H9 (cell line): ENCODE data around the gene UGT1A8. TPM values are rescaled to one million over a fixed set of nuclear protein-coding genes. Genes with fewer than 3 reads are reported as not detected.
A peak's percentile ranks its signal among the peaks of the same experiment; 100 is the strongest.

Experiments used
- DNase-seq: peaks from one replicate; pipeline ENCODE4 v3.0.0-alpha.2; 2017
- H2AFZ ChIP-seq: one replicate; pipeline ENCODE4 v1.6.1; 2013; ENCODE audit warnings: mild to moderate bottlenecking, low read length, control low read depth, moderate library complexity
- H2AK5ac ChIP-seq: 2 replicates; pipeline ENCODE4 v1.6.1; 2013; ENCODE audit warnings: low read length, control low read depth, mixed read lengths; ENCODE audit not compliant: insufficient read length
- H2BK120ac ChIP-seq: one replicate; pipeline ENCODE4 v1.6.1; 2013; ENCODE audit warnings: low read depth, mild to moderate bottlenecking, low read length, control low read depth, inconsistent platforms; ENCODE audit not compliant: poor library complexity, severe bottlenecking
- H2BK12ac ChIP-seq: 2 replicates; pipeline ENCODE4 v1.6.1; 2013; ENCODE audit warnings: low read length, control low read depth, mixed read lengths, low read depth; ENCODE audit not compliant: insufficient read length
- H2BK15ac ChIP-seq: 2 replicates; pipeline ENCODE4 v1.6.1; 2013; ENCODE audit warnings: low read depth, low read length, control low read depth
- H2BK20ac ChIP-seq: one replicate; pipeline ENCODE4 v1.6.1; 2013; ENCODE audit warnings: low read depth, mild to moderate bottlenecking, low read length, control low read depth, inconsistent platforms; ENCODE audit not compliant: poor library complexity, severe bottlenecking
- H2BK5ac ChIP-seq: 2 replicates; pipeline ENCODE4 v1.6.1; 2013; ENCODE audit warnings: low read length, control low read depth, mixed read lengths; ENCODE audit not compliant: insufficient read length
- H3K14ac ChIP-seq: 2 replicates; pipeline ENCODE4 v1.6.1; 2013; ENCODE audit warnings: low read length, control low read depth; ENCODE audit not compliant: insufficient read depth
- H3K18ac ChIP-seq: 2 replicates; pipeline ENCODE4 v1.6.1; 2013; ENCODE audit warnings: low read depth, mild to moderate bottlenecking, mixed read lengths, low read length, control low read depth; ENCODE audit not compliant: insufficient read length
- H3K23ac ChIP-seq: 2 replicates; pipeline ENCODE4 v1.6.1; 2013; ENCODE audit warnings: low read length, control low read depth, mixed read lengths, low read depth; ENCODE audit not compliant: insufficient read length
- H3K23me2 ChIP-seq: 2 replicates; pipeline ENCODE4 v1.6.1; 2013; ENCODE audit warnings: low read depth, mild to moderate bottlenecking, mixed read lengths, low read length, control low read depth; ENCODE audit not compliant: insufficient read length, poor library complexity, severe bottlenecking
- H3K27ac ChIP-seq: 2 replicates; pipeline ENCODE4 v1.5.1; 2013; ENCODE audit warnings: low read length, control low read depth, mixed read lengths, low read depth; ENCODE audit not compliant: insufficient read length
- H3K27me3 ChIP-seq: 2 replicates; pipeline ENCODE4 v1.6.1; 2013; ENCODE audit warnings: low read length, control low read depth, inconsistent platforms; ENCODE audit not compliant: insufficient read depth
- H3K4ac ChIP-seq: 2 replicates; pipeline ENCODE4 v1.6.1; 2013; ENCODE audit warnings: low read depth, mild to moderate bottlenecking, control low read depth, inconsistent platforms, low read length, moderate library complexity
- H3K4me1 ChIP-seq: 2 replicates; pipeline ENCODE4 v1.6.1; 2013; ENCODE audit warnings: low read length, control low read depth, inconsistent platforms; ENCODE audit not compliant: insufficient read depth
- H3K4me2 ChIP-seq: 2 replicates; pipeline ENCODE4 v1.6.1; 2013; ENCODE audit warnings: low read length, control low read depth, mixed read lengths; ENCODE audit not compliant: insufficient read length, insufficient read depth
- H3K56ac ChIP-seq: 2 replicates; pipeline ENCODE4 v1.6.1; 2013; ENCODE audit warnings: low read depth, mild to moderate bottlenecking, mixed read lengths, low read length, control low read depth; ENCODE audit not compliant: insufficient read length
- H3K79me1 ChIP-seq: 2 replicates; pipeline ENCODE4 v1.6.1; 2013; ENCODE audit warnings: low read depth, mild to moderate bottlenecking, moderate library complexity, low read length, control low read depth, inconsistent platforms; ENCODE audit not compliant: insufficient read depth, poor library complexity, severe bottlenecking
- H3K79me2 ChIP-seq: 2 replicates; pipeline ENCODE4 v1.6.1; 2013; ENCODE audit warnings: low read length, control low read depth, inconsistent platforms; ENCODE audit not compliant: insufficient read depth
- H3K9ac ChIP-seq: 2 replicates; pipeline ENCODE4 v1.6.1; 2013; ENCODE audit warnings: low read length, control low read depth, mixed read lengths; ENCODE audit not compliant: insufficient read length; ENCODE audit errors: extremely low read depth
- H3K9me3 ChIP-seq: one replicate; pipeline ENCODE4 v1.6.1; 2013; ENCODE audit warnings: low read depth, low read length, inconsistent platforms; ENCODE audit not compliant: control insufficient read depth
- H3T11ph ChIP-seq: one replicate; pipeline ENCODE4 v1.6.1; 2013; ENCODE audit warnings: mild to moderate bottlenecking, low read length, control low read depth, inconsistent platforms
- H4K20me1 ChIP-seq: one replicate; pipeline ENCODE4 v1.6.1; 2013; ENCODE audit not compliant: control insufficient read depth, insufficient read length, insufficient read depth
- H4K5ac ChIP-seq: 2 replicates; pipeline ENCODE4 v1.6.1; 2013; ENCODE audit warnings: low read depth, mild to moderate bottlenecking, mixed read lengths, low read length, control low read depth; ENCODE audit not compliant: insufficient read length
- H4K8ac ChIP-seq: replicated peaks from 2 replicates; pipeline ENCODE4 v1.6.1; 2013; ENCODE audit warnings: low read length, control low read depth, mixed read lengths, low read depth; ENCODE audit not compliant: insufficient read length
- H4K91ac ChIP-seq: 2 replicates; pipeline ENCODE4 v1.6.1; 2013; ENCODE audit warnings: low read depth, mild to moderate bottlenecking, moderate library complexity, mixed read lengths, low read length, control low read depth; ENCODE audit not compliant: insufficient read length
- H3K27ac Mint-ChIP-seq, 3 experiments: 2 replicates in 2 of 3; 3 replicates in 1 of 3; pipeline ENCODE4 v1.8.0; 2020 to 2021; ENCODE audit warnings: mixed read lengths in 3 of 3, mild to moderate bottlenecking in 1 of 3, moderate library complexity in 1 of 3
- H3K27me3 Mint-ChIP-seq: 2 replicates; pipeline ENCODE4 v1.8.0; 2021; ENCODE audit warnings: low read depth, mild to moderate bottlenecking, moderate library complexity, mixed read lengths
- H3K36me3 Mint-ChIP-seq, 3 experiments: 2 replicates in 2 of 3; 3 replicates in 1 of 3; pipeline ENCODE4 v1.8.0; 2020 to 2021; ENCODE audit warnings: low read depth in 3 of 3, mixed read lengths in 3 of 3; ENCODE audit not compliant: insufficient read depth in 1 of 3
- H3K4me1 Mint-ChIP-seq, 2 experiments: 2 replicates each; pipeline ENCODE4 v1.8.0; 2020; ENCODE audit warnings: mixed read lengths in 2 of 2
- H3K4me3 Mint-ChIP-seq, 2 experiments: 2 replicates in 1 of 2; 3 replicates in 1 of 2; pipeline ENCODE4 v1.8.0; 2020 to 2021; ENCODE audit warnings: mild to moderate bottlenecking in 2 of 2, mixed read lengths in 2 of 2, moderate library complexity in 1 of 2
- H3K9me3 Mint-ChIP-seq, 2 experiments: 2 replicates in 1 of 2; 3 replicates in 1 of 2; pipeline ENCODE4 v1.8.0; 2020; ENCODE audit warnings: mild to moderate bottlenecking in 2 of 2, mixed read lengths in 2 of 2, moderate library complexity in 1 of 2
- WGBS: extraction: QIAGEN DNeasy Blood & Tissue Kit; methylation state at CpG from one replicate; pipeline ENCODE4 v1.1.7; 2013; ENCODE audit warnings: missing lambda C conversion rate, low lambda C conversion rate, mixed read lengths; ENCODE audit not compliant: insufficient read length; ENCODE audit errors: extremely low coverage; 5-methylcytosine and 5-hydroxymethylcytosine counted together
- total RNA-seq: library from RNA; stranded (reverse); gene quantifications from 2 replicates; pipeline ENCODE4 v1.2.1, GENCODE V29; 2021
- TF ChIP-seq, protein P1 (sequence below): fragments of 200-600 bp; sonication (generic); conservative IDR thresholded peaks from 3 replicates; pipeline ENCODE4 v1.8.0; 2021; ENCODE audit warnings: antibody characterized with exemption, mild to moderate bottlenecking

Gene UGT1A8
- total RNA-seq, 1 experiment from 2014 or later = not detected

DNA sequence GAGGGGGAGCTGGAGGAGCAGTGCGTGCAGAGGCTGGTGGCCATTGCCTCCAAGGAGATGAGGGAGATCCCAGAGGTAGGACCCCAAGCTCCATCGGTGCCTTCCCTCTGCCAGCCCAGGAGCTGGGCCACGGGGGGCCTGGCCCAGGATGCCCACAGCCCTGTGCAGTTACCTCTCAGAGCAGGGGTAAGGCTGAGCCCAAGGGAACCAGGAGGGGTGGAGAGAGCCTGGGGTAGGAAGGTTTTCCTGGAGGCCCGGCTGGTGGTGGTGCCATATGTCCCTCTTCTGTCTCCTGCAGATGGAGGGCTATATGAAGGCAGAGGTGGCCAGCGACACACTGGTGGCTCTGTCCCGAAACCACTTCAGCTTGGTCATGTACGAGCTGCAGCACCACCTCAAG is 172.1 kb downstream of the UGT1A8 start:
- H3K79me2 ChIP-seq = no peaks in the 10 kb centered on the region
- Mint-ChIP-seq H3K4me1 (no peaks in the 10 kb centered on the region), H3K36me3 (no peaks in the 10 kb centered on the region; a peak in 1 of 7 replicates), H3K27ac (no peak overlapping the region), H3K27me3 (peaks cover 10% of the 10 kb centered on the region), H3K4me3 (no peak overlapping the region), H3K9me3 (peaks cover 3 to 5% of the 10 kb centered on the region in 2 experiments; a peak in 2 of 5 replicates)
- no peak overlapping the region for H3K27ac ChIP-seq
- H3K23ac ChIP-seq = no peak overlapping the region
- H2BK5ac ChIP-seq = no peak overlapping the region
- H4K8ac ChIP-seq = no peak overlapping the region
- no peak overlapping the region for H2AFZ ChIP-seq
- no peak overlapping the region for H3K4ac ChIP-seq
- no peak overlapping the region for H4K91ac ChIP-seq
- no peak overlapping the region for H3K18ac ChIP-seq
- DNase-seq = peak; percentile 23
- no peaks in the 10 kb centered on the region for H3K27me3 ChIP-seq
- no peaks in the 10 kb centered on the region for H3K23me2 ChIP-seq
- H4K5ac ChIP-seq = no peak overlapping the region
- no peak overlapping the region for H2BK120ac ChIP-seq
- no peak overlapping the region for H3K56ac ChIP-seq
- no peaks in the 10 kb centered on the region for H3K79me1 ChIP-seq
- H3K9me3 ChIP-seq = no peaks in the 10 kb centered on the region
- H3K14ac ChIP-seq = no peak overlapping the region; the same call in 1 of the 2 replicates
- H2BK15ac ChIP-seq = no peak overlapping the region
- no peaks in the 10 kb centered on the region for H3K4me1 ChIP-seq
- H2BK12ac ChIP-seq = no peak overlapping the region
- H2BK20ac ChIP-seq = no peak overlapping the region
- no peaks in the 10 kb centered on the region for H4K20me1 ChIP-seq
- no peak overlapping the region for H2AK5ac ChIP-seq
- H3K4me2 ChIP-seq = no peak overlapping the region
- WGBS = no CpG with 5 or more reads among the region's 7 CpGs
- TF ChIP-seq, protein P1, sequence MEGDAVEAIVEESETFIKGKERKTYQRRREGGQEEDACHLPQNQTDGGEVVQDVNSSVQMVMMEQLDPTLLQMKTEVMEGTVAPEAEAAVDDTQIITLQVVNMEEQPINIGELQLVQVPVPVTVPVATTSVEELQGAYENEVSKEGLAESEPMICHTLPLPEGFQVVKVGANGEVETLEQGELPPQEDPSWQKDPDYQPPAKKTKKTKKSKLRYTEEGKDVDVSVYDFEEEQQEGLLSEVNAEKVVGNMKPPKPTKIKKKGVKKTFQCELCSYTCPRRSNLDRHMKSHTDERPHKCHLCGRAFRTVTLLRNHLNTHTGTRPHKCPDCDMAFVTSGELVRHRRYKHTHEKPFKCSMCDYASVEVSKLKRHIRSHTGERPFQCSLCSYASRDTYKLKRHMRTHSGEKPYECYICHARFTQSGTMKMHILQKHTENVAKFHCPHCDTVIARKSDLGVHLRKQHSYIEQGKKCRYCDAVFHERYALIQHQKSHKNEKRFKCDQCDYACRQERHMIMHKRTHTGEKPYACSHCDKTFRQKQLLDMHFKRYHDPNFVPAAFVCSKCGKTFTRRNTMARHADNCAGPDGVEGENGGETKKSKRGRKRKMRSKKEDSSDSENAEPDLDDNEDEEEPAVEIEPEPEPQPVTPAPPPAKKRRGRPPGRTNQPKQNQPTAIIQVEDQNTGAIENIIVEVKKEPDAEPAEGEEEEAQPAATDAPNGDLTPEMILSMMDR = no peak
- H3K9ac ChIP-seq = no peak overlapping the region
- no peak overlapping the region for H3T11ph ChIP-seq
